Gastroesophageal sphincter (tissue), 4 donors: Measurements from ENCODE around the gene CDH23. TPM values are rescaled to one million over a fixed set of nuclear protein-coding genes. Genes with fewer than 3 reads are reported as not detected.
A peak's percentile ranks its signal among the peaks of the same experiment; 100 is the strongest.

Experiments used
- ATAC-seq: fragments of 150-250 bp; one replicate; pipeline ENCODE4 v1.9.1; 2016; ENCODE audit warnings: mild to moderate bottlenecking, moderate library complexity
- H3K27ac ChIP-seq, 4 donors: fragments of 200-600 bp; sonication (generic) in 3 of 4; 1 replicate in 3 of 4; 2 replicates in 1 of 4; pipeline ENCODE4 v1.5.1; 2016 to 2019
- H3K27me3 ChIP-seq: fragments of 200-600 bp; sonication (generic); one replicate; pipeline ENCODE4 v1.5.1; 2019
- H3K36me3 ChIP-seq, 2 donors: fragments of 200-600 bp; sonication (generic); one replicate each; pipeline ENCODE4 v1.5.1; 2019; ENCODE audit warnings: control low read depth in 1 of 2
- H3K4me1 ChIP-seq, 3 donors: fragments of 200-600 bp; sonication (generic); 1 replicate in 2 of 3; 2 replicates in 1 of 3; pipeline ENCODE4 v1.5.1; 2016 to 2019; ENCODE audit warnings: control low read depth in 2 of 3
- H3K4me3 ChIP-seq, 2 donors: fragments of 200-600 bp; sonication (generic); one replicate each; pipeline ENCODE4 v1.5.1; 2019; ENCODE audit warnings: mild to moderate bottlenecking in 1 of 2, moderate library complexity in 1 of 2
- H3K9me3 ChIP-seq, 3 donors: fragments of 200-600 bp; sonication (generic); one replicate each; pipeline ENCODE4 v1.5.1; 2017 to 2019; ENCODE audit warnings: control low read depth in 2 of 3
- CTCF ChIP-seq, 4 experiments: fragments of 200-600 bp in 2 of 4; fragments of 450-650 bp in 2 of 4; sonication (generic) in 1 of 4; IDR thresholded peaks; one replicate each; pipeline ENCODE4 v1.5.1; 2017 to 2019; ENCODE audit warnings: antibody characterized with exemption in 4 of 4, mild to moderate bottlenecking in 2 of 4, moderate library complexity in 2 of 4
- EP300 ChIP-seq: sonication (generic); formaldehyde crosslinking; IDR thresholded peaks from one replicate; pipeline ENCODE4 v1.6.1; 2017; ENCODE audit warnings: antibody characterized with exemption, mild to moderate bottlenecking
- POLR2A ChIP-seq, 2 donors: fragments of 450-650 bp; IDR thresholded peaks; one replicate each; pipeline ENCODE4 v1.6.1; 2017; ENCODE audit warnings: antibody characterized with exemption in 2 of 2, mild to moderate bottlenecking in 2 of 2, moderate library complexity in 1 of 2
- POLR2AphosphoS5 ChIP-seq: sonication (generic); formaldehyde crosslinking; IDR thresholded peaks from one replicate; pipeline ENCODE4 v1.6.1; 2017; ENCODE audit warnings: antibody characterized with exemption
- WGBS, 2 donors: methylation state at CpG; one replicate each; pipeline ENCODE4 v1.1.5; 2018; ENCODE audit warnings: low coverage in 1 of 2; 5-methylcytosine and 5-hydroxymethylcytosine counted together
- total RNA-seq, 4 donors: library from RNA; depleted of rRNA; stranded (reverse); fragments of >200 nt; gene quantifications; one replicate each; pipeline ENCODE4 v1.1.0, GENCODE V29; 2016

The CDH23 gene
- total RNA-seq = 10 to 100 TPM in 3 of 4 donors, 1 to 10 TPM in 1; 5.1 to 33.5 (median 16.2) TPM

GRCh38 chr10:71396711-71397295 is at the start of gene CDH23:
TSS of gene CDH23 (plus strand) at chr10:71396920. CDS start at chr10:71439832, 42,912 bp downstream.
- Histone ChIP-seq H3K4me1 (peaks cover 0 to 30% (median 16%) of the 10 kb centered on the region in 3 donors), H3K27me3 (peaks cover 27% of the 10 kb centered on the region), H3K27ac (peak within 1 kb of the TSS in 3 of 4 donors; percentile 76 to 88 (median 85)), H3K36me3 (no peaks in the 10 kb centered on the region), H3K4me3 (peak within 1 kb of the TSS; percentile 57 to 70), H3K9me3 (no peaks in the 10 kb centered on the region)
- TF ChIP-seq EP300 (no peak), POLR2A (IDR thresholded peaks at IDR 0.05) (no peak), POLR2AphosphoS5 (no peak), CTCF (IDR thresholded peaks at IDR 0.05) (peak in 1 of 4 experiments; percentile 7)
- WGBS, 2 donors = no CpG with 5 or more reads among the region's 91 CpGs
- ATAC-seq = peak; percentile 75

GRCh38 chr10:71347587-71348395 is 48.9 kb upstream of the CDH23 start:
- 72 to 73% methylated on average over 4 to 7 of the region's 14 CpGs for WGBS, 2 donors
- H3K9me3 ChIP-seq = no peaks in the 10 kb centered on the region
- no peak for ATAC-seq

GRCh38 chr10:71348850-71349249 is 47.9 kb upstream of the CDH23 start:
- ATAC-seq = no peak
- Histone ChIP-seq H3K36me3 (peaks cover 0 to 53% of the 10 kb centered on the region in 2 donors), H3K4me1 (peaks cover 0 to 4% (median 0%) of the 10 kb centered on the region in 3 donors), H3K9me3 (no peaks in the 10 kb centered on the region), H3K27ac (no peak overlapping the region), H3K27me3 (no peaks in the 10 kb centered on the region), H3K4me3 (no peak overlapping the region)
- TF ChIP-seq POLR2A (IDR thresholded peaks at IDR 0.05) (no peak), POLR2AphosphoS5 (no peak), CTCF (IDR thresholded peaks at IDR 0.05) (no peak), EP300 (no peak)
- 100% methylated on average over 1 of the region's 1 CpG for WGBS, 2 donors

More at GRCh38 chr10:71347587-71348395, 48.9 kb upstream of the CDH23 start:
- Histone ChIP-seq H3K27me3 (no peaks in the 10 kb centered on the region), H3K4me1 (peaks cover 0 to 15% (median 8%) of the 10 kb centered on the region in 3 donors), H3K36me3 (peaks cover 0 to 43% of the 10 kb centered on the region in 2 donors), H3K4me3 (no peak overlapping the region), H3K27ac (no peak overlapping the region)
- TF ChIP-seq CTCF (IDR thresholded peaks at IDR 0.05) (no peak), POLR2AphosphoS5 (no peak), EP300 (no peak), POLR2A (IDR thresholded peaks at IDR 0.05) (no peak)

- Histone ChIP-seq H3K4me3 (no peak overlapping the region), H3K27me3 (no peaks in the 10 kb centered on the region), H3K36me3 (peaks cover 0 to 59% of the 10 kb centered on the region in 2 donors), H3K4me1 (no peaks in the 10 kb centered on the region), H3K27ac (no peak overlapping the region), H3K9me3 (no peaks in the 10 kb centered on the region)
- 93 to 100% methylated on average over 1 to 5 of the region's 7 CpGs for WGBS, 2 donors
- no peak for TF ChIP-seq CTCF (IDR thresholded peaks at IDR 0.05)
- no peak for TF ChIP-seq EP300
- TF ChIP-seq POLR2AphosphoS5 = no peak
- no peak for TF ChIP-seq POLR2A (IDR thresholded peaks at IDR 0.05)
- ATAC-seq = no peak
Measured at GRCh38 chr10:71349406-71349805, 47.3 kb upstream of the CDH23 start.
